ENCODE results near the gene EFR3B.

The EFR3B gene

GRCh38 chr2:25149646-25150045 is 107.8 kb downstream of the EFR3B start:
- TF ChIP-seq TAF1 (IDR thresholded peaks at IDR 0.05; ENCODE audit: low read depth): no peak

GRCh38 chr2:25151718-25152117 is 109.8 kb downstream of the EFR3B start:
- TF ChIP-seq CEBPB (IDR thresholded peaks at IDR 0.05): no peak
- TF ChIP-seq EP300 (IDR thresholded peaks at IDR 0.05; ENCODE audit: borderline replicate concordance): no peak
- no peak for TF ChIP-seq REST (IDR thresholded peaks at IDR 0.05; ENCODE audit: low read depth)
- no peak for TF ChIP-seq NFIC (IDR thresholded peaks at IDR 0.05)

- TF ChIP-seq TEAD4 (IDR thresholded peaks at IDR 0.05): no peak
- TF ChIP-seq MAX (IDR thresholded peaks at IDR 0.05): no peak
- TF ChIP-seq CEBPB (IDR thresholded peaks at IDR 0.05): no peak
- TF ChIP-seq RAD21 (IDR thresholded peaks at IDR 0.05; ENCODE audit: low read depth): no peak
Observed at GRCh38 chr2:25155401-25155800, 113.5 kb downstream of the EFR3B start.

GRCh38 chr2:25158096-25158852 is 116.4 kb downstream of the EFR3B start:
- TF ChIP-seq TEAD4 (IDR thresholded peaks at IDR 0.05) (no peak), EP300 (IDR thresholded peaks at IDR 0.05; ENCODE audit: borderline replicate concordance) (no peak), EGR1 (IDR thresholded peaks at IDR 0.05) (no peak), USF1 (IDR thresholded peaks at IDR 0.05) (no peak), MAX (IDR thresholded peaks at IDR 0.05) (no peak), CEBPB (IDR thresholded peaks at IDR 0.05) (no peak), CREB1 (IDR thresholded peaks at IDR 0.05; ENCODE audit: low read depth) (no peak), FOXM1 (IDR thresholded peaks at IDR 0.05; ENCODE audit: borderline replicate concordance, low read depth) (no peak), TAF1 (IDR thresholded peaks at IDR 0.05; ENCODE audit: low read depth) (no peak), RAD21 (IDR thresholded peaks at IDR 0.05; ENCODE audit: low read depth) (no peak), ZBTB7A (IDR thresholded peaks at IDR 0.05; ENCODE audit: low read depth) (no peak), YY1 (IDR thresholded peaks at IDR 0.05; ENCODE audit: low read depth) (no peak), NFIC (IDR thresholded peaks at IDR 0.05) (no peak), TCF12 (IDR thresholded peaks at IDR 0.05; ENCODE audit: low read depth) (no peak), REST (IDR thresholded peaks at IDR 0.05; ENCODE audit: low read depth) (no peak)

GRCh38 chr2:25159949-25160348 is 118.1 kb downstream of the EFR3B start:
- TF ChIP-seq CREB1 (IDR thresholded peaks at IDR 0.05; ENCODE audit: low read depth): no peak
- no peak for TF ChIP-seq ZBTB7A (IDR thresholded peaks at IDR 0.05; ENCODE audit: low read depth)
- TF ChIP-seq TAF1 (IDR thresholded peaks at IDR 0.05; ENCODE audit: low read depth): no peak
- no peak for TF ChIP-seq CEBPB (IDR thresholded peaks at IDR 0.05)
- no peak for TF ChIP-seq EGR1 (IDR thresholded peaks at IDR 0.05)
- no peak for TF ChIP-seq TEAD4 (IDR thresholded peaks at IDR 0.05)
- no peak for TF ChIP-seq NFIC (IDR thresholded peaks at IDR 0.05)

GRCh38 chr2:25160376-25160775 is 118.5 kb downstream of the EFR3B start:
- TF ChIP-seq FOXM1 (IDR thresholded peaks at IDR 0.05; ENCODE audit: borderline replicate concordance, low read depth): no peak
- no peak for TF ChIP-seq CREB1 (IDR thresholded peaks at IDR 0.05; ENCODE audit: low read depth)
- no peak for TF ChIP-seq REST (IDR thresholded peaks at IDR 0.05; ENCODE audit: low read depth)
- no peak for TF ChIP-seq TEAD4 (IDR thresholded peaks at IDR 0.05)
- TF ChIP-seq ZBTB7A (IDR thresholded peaks at IDR 0.05; ENCODE audit: low read depth): no peak
- no peak for TF ChIP-seq MAX (IDR thresholded peaks at IDR 0.05)
- TF ChIP-seq TCF12 (IDR thresholded peaks at IDR 0.05; ENCODE audit: low read depth): no peak
- TF ChIP-seq TAF1 (IDR thresholded peaks at IDR 0.05; ENCODE audit: low read depth): no peak
- no peak for TF ChIP-seq YY1 (IDR thresholded peaks at IDR 0.05; ENCODE audit: low read depth)
- TF ChIP-seq NFIC (IDR thresholded peaks at IDR 0.05): no peak
- no peak for TF ChIP-seq USF1 (IDR thresholded peaks at IDR 0.05)
- TF ChIP-seq RAD21 (IDR thresholded peaks at IDR 0.05; ENCODE audit: low read depth): no peak
- no peak for TF ChIP-seq EGR1 (IDR thresholded peaks at IDR 0.05)
- TF ChIP-seq EP300 (IDR thresholded peaks at IDR 0.05; ENCODE audit: borderline replicate concordance): no peak
- TF ChIP-seq CEBPB (IDR thresholded peaks at IDR 0.05): no peak
